ENCODE results near the gene TICAM2. TPM values are rescaled to one million over a fixed set of nuclear protein-coding genes. Genes with fewer than 3 reads are reported as not detected.

Gene TICAM2, protein sequence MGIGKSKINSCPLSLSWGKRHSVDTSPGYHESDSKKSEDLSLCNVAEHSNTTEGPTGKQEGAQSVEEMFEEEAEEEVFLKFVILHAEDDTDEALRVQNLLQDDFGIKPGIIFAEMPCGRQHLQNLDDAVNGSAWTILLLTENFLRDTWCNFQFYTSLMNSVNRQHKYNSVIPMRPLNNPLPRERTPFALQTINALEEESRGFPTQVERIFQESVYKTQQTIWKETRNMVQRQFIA
- 0.72 to 1.4 TPM (median 1.3 TPM) in 5 replicates for total RNA-seq (2022; extraction: Qiagen RNA extraction; ENCODE audit: low read depth)

GRCh38 chr5:115601701-115602590, at the start of gene TICAM2:
Gene TICAM2 (minus strand): TSS chr5:115602479. CDS start chr5:115581256, 21,223 bp downstream.

GRCh38 chr5:115625579-115626444, 23.5 kb upstream of the TICAM2 start, which contains the start of gene TMED7:
Gene TMED7 (minus strand): TSS chr5:115626036. CDS start chr5:115625792, 244 bp downstream.

DNA sequence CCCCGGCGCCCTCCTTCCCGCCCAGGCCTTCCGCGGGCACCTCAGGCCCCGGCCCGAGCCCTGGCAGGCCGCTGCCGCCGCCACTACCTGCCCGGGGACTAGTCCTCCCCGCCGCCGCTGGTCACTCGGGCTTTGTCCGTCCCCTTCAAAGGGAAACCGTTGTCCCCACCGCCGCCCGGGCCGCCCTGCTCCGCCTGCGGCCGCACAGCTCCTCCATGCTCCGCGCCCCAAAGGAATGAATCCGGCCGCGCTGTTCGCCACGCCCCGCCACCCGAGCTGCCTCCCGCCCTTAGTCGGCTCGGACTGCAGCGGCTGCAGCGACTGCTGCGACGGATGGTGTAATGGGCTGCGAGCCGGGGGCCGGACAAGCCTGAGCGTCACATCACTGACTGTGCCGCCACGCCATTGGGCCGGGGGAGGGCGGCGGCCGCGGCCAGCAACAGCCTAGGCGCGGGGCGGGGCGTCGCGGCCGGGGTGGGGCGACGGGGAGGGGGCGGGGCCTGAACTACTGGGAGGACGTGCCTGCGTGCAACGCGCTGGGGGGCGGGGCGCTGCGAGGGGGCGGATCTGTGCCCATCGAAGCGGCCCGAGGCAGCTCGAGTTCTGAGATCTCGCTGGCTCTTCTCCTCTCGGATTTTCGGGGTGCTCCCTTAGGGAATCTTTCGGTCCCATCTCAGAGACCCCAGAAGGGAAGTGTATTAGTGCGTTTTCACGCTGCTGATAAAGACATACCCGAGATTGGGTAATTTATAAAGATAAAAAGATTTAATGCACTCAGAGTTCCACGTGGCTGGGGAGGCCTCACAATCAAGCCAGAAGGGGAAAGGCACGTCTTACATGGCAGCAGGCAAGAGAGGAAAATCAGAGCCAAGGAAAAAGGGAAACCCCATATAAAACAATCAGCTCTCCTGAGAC, 57.6 kb downstream of the TICAM2 start, which contains the start of gene FEM1C:
FEM1C (minus strand) TSS at position 340 of the 915 bp plus-strand sequence. CDS start 1,282 bp downstream, outside the sequence.

Other genes starting within 250 kb of the TICAM2 start
- 4.6 to 7.4 TPM (median 6.6 TPM) in 5 replicates for gene FEM1C, start 57.7 kb downstream of the TICAM2 start, total RNA-seq (2022; extraction: Qiagen RNA extraction; ENCODE audit: low read depth)
- gene TMED7, start 23.6 kb upstream of the TICAM2 start, total RNA-seq (2022; extraction: Qiagen RNA extraction; ENCODE audit: low read depth) = 45.3 to 61.3 TPM (median 56.7 TPM) in 5 replicates
- gene CDO1, start 214.2 kb upstream of the TICAM2 start, total RNA-seq (2022; extraction: Qiagen RNA extraction; ENCODE audit: low read depth) = not detected in 5 replicates
- 41.9 to 54.8 TPM (median 48.8 TPM) in 5 replicates for gene ATG12, start 239.1 kb upstream of the TICAM2 start, total RNA-seq (2022; extraction: Qiagen RNA extraction; ENCODE audit: low read depth)
- gene AP3S1, start 239.5 kb upstream of the TICAM2 start, total RNA-seq (2022; extraction: Qiagen RNA extraction; ENCODE audit: low read depth) = 62.8 to 83.9 TPM (median 72.3 TPM) in 5 replicates

All from A549 treated with GW870086 at 1 μM for 4 hours (cell line).